ENCODE data around the gene DAP. TPM values are rescaled to one million over a fixed set of nuclear protein-coding genes. Genes with fewer than 3 reads are reported as not detected.

The DAP gene
- polyA plus RNA-seq, 3 donors = 60.9 to 69.0 (median 62.3) TPM

- Mint-ChIP-seq H3K36me3 (no peaks in the 10 kb centered on the region), H3K4me1 (peaks cover 2% of the 10 kb centered on the region), H3K9me3 (peaks cover 0 to 12% (median 5%) of the 10 kb centered on the region in 7 donors), H3K4me3 (no peak overlapping the region), H3K27me3 (ENCODE audit: low read depth in 3 of 3) (peaks cover 0 to 2% (median 0%) of the 10 kb centered on the region in 3 donors), H3K27ac (no peak overlapping the region)
- no peak for TF ChIP-seq CTCF (IDR thresholded peaks at IDR 0.05)
- no peaks in the 10 kb centered on the region for H3K79me2 ChIP-seq (ENCODE audit: insufficient read depth, low read length)
- DNase-seq = no peak
- no peaks in the 10 kb centered on the region for H4K20me1 ChIP-seq (ENCODE audit: insufficient read depth, low read length)
- H3K4me3 ChIP-seq (replicated peaks in 1 of 3; ENCODE audit: low read depth in 2 of 3, low read length in 3 of 3) = no peak overlapping the region
- no peak overlapping the region for H3K27ac ChIP-seq (ENCODE audit: low read depth in 1 of 2, low read length in 2 of 2)
- peaks cover 0 to 5% of the 10 kb centered on the region in 2 donors for H3K9me3 ChIP-seq (replicated peaks in 1 of 2; ENCODE audit: control insufficient read depth in 1 of 2, insufficient read depth in 1 of 2, low read length in 2 of 2)
- H3K4me1 ChIP-seq (ENCODE audit: control insufficient read depth in 1 of 2, insufficient read depth in 2 of 2, low read length in 2 of 2) = no peaks in the 10 kb centered on the region
- H3K27me3 ChIP-seq (ENCODE audit: control insufficient read depth in 2 of 2, insufficient read depth in 2 of 2, low read length in 2 of 2) = no peaks in the 10 kb centered on the region
- 80% methylated on average over 4 of the region's 4 CpGs for WGBS (ENCODE audit: insufficient coverage)
- no peak overlapping the region for H3K4me2 ChIP-seq (replicated peaks; ENCODE audit: extremely low read depth, low read length, poor library complexity, severe bottlenecking)
- no peak overlapping the region for H2AFZ ChIP-seq (ENCODE audit: insufficient read depth, low read depth, low read length, poor library complexity, severe bottlenecking)
- H3K9ac ChIP-seq (ENCODE audit: insufficient read depth, low read length, poor library complexity, severe bottlenecking) = no peak overlapping the region
- no peaks in the 10 kb centered on the region for H3K36me3 ChIP-seq (replicated peaks in 1 of 2; ENCODE audit: control insufficient read depth in 1 of 2, insufficient read depth in 2 of 2, low read length in 2 of 2)
- intact Hi-C loops (cut with micrococcal nuclease) = no loop called here
Observed at GRCh38 chr5:10775646-10776045, 14.6 kb upstream of the DAP start.

DNA sequence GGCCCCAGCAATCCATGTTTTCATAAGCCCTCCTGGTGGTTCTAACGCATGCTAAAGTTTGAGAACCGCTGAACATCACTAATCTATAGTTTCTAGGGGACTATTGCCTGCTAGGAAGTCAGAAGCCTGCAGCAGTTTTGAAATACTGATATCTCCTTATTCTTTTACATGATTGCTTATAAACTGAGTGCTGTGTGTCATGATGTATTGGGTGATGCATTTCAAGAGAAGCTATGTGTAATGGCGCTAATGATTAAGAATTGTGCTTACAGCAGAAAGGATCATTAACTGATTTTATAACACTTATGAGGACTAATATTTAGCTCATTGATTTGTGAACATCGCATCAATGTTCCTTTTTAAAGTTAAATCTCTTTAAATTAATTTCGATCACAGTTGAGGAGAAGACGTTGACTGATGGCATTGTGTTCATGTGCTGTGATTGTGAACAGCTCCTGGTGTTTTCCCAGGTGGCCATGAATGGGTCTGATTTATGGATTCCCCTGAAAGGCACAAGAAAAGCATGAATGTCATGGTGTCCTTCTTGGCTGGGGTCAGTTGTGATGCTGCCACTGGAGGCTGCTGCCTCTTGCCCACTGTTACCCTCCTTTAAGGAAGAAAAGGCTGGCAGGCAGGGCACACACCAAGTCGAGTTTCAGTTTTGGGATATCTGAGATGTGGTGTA is 12.0 kb upstream of the DAP start:
- Histone ChIP-seq H3K36me3 (replicated peaks in 1 of 2; ENCODE audit: control insufficient read depth in 1 of 2, insufficient read depth in 2 of 2, low read length in 2 of 2) (no peaks in the 10 kb centered on the region), H4K20me1 (ENCODE audit: insufficient read depth, low read length) (no peaks in the 10 kb centered on the region), H3K4me2 (replicated peaks; ENCODE audit: extremely low read depth, low read length, poor library complexity, severe bottlenecking) (no peak overlapping the region), H3K9me3 (replicated peaks in 1 of 2; ENCODE audit: control insufficient read depth in 1 of 2, insufficient read depth in 1 of 2, low read length in 2 of 2) (no peaks in the 10 kb centered on the region), H3K27ac (ENCODE audit: low read depth in 1 of 2, low read length in 2 of 2) (no peak overlapping the region), H3K27me3 (ENCODE audit: control insufficient read depth in 2 of 2, insufficient read depth in 2 of 2, low read length in 2 of 2) (no peaks in the 10 kb centered on the region), H3K4me3 (replicated peaks in 1 of 3; ENCODE audit: low read depth in 2 of 3, low read length in 3 of 3) (no peak overlapping the region), H3K9ac (ENCODE audit: insufficient read depth, low read length, poor library complexity, severe bottlenecking) (no peak overlapping the region), H3K4me1 (ENCODE audit: control insufficient read depth in 1 of 2, insufficient read depth in 2 of 2, low read length in 2 of 2) (peaks cover 4 to 6% of the 10 kb centered on the region in 2 donors), H3K79me2 (ENCODE audit: insufficient read depth, low read length) (no peaks in the 10 kb centered on the region), H2AFZ (ENCODE audit: insufficient read depth, low read depth, low read length, poor library complexity, severe bottlenecking) (no peak overlapping the region)
- no peaks in the 10 kb centered on the region for H3K36me3 Mint-ChIP-seq
- no peak for TF ChIP-seq CTCF (IDR thresholded peaks at IDR 0.05)
- no peaks in the 10 kb centered on the region for H3K27me3 Mint-ChIP-seq (ENCODE audit: low read depth in 3 of 3)
- WGBS (ENCODE audit: insufficient coverage) = 93% methylated on average over 3 of the region's 7 CpGs
- no peak for DNase-seq
- no peaks in the 10 kb centered on the region for H3K9me3 Mint-ChIP-seq
- peaks cover 8% of the 10 kb centered on the region for H3K4me1 Mint-ChIP-seq
- no peak overlapping the region for H3K27ac Mint-ChIP-seq
- no peak overlapping the region for H3K4me3 Mint-ChIP-seq
- intact Hi-C loops (cut with micrococcal nuclease) = no loop called here
